Sigmoid colon (tissue), 7 donors: ENCODE measurements around the gene ACTN4. TPM values are rescaled to one million over a fixed set of nuclear protein-coding genes. Genes with fewer than 3 reads are reported as not detected.

Experiments
- DNase-seq: peaks from one replicate; pipeline ENCODE4 v3.0.0-alpha.2; 2019
- H3K27ac ChIP-seq, 4 donors: fragments of 200-600 bp; sonication (generic); one replicate each; pipeline ENCODE4 v1.5.1; 2016 to 2019; ENCODE audit warnings: mild to moderate bottlenecking in 1 of 4
- H3K27me3 ChIP-seq, 3 donors: fragments of 200-600 bp; sonication (generic); one replicate each; pipeline ENCODE4 v1.5.1; 2019; ENCODE audit warnings: mild to moderate bottlenecking in 1 of 3
- H3K36me3 ChIP-seq, 4 donors: fragments of 200-600 bp; sonication (generic); one replicate each; pipeline ENCODE4 v1.5.1; 2016 to 2019
- H3K4me1 ChIP-seq, 4 donors: fragments of 200-600 bp; sonication (generic); one replicate each; pipeline ENCODE4 v1.5.1; 2017 to 2019
- H3K4me3 ChIP-seq, 4 donors: fragments of 200-600 bp; sonication (generic); one replicate each; pipeline ENCODE4 v1.5.1; 2017 to 2019; ENCODE audit warnings: mild to moderate bottlenecking in 2 of 4, moderate library complexity in 1 of 4
- H3K9me3 ChIP-seq, 4 donors: fragments of 200-600 bp in 3 of 4; sonication (generic) in 3 of 4; one replicate each; pipeline versions ENCODE4 v1.5.1 to v1.6.1; 2013 to 2019
- EP300 ChIP-seq, 4 donors: sonication (generic); formaldehyde crosslinking; IDR thresholded peaks; one replicate each; pipeline ENCODE4 v1.6.1; 2017; ENCODE audit warnings: antibody characterized with exemption in 4 of 4
- POLR2A ChIP-seq, 2 donors: fragments of 450-650 bp; IDR thresholded peaks; one replicate each; pipeline ENCODE4 v1.6.1; 2016; ENCODE audit warnings: antibody characterized with exemption in 2 of 2, mild to moderate bottlenecking in 2 of 2, moderate library complexity in 2 of 2
- POLR2AphosphoS5 ChIP-seq, 4 donors: sonication (generic); formaldehyde crosslinking; IDR thresholded peaks; one replicate each; pipeline ENCODE4 v1.6.1; 2017; ENCODE audit warnings: antibody characterized with exemption in 4 of 4
- WGBS, 2 donors: extraction: QIAGEN DNeasy Blood & Tissue Kit; methylation state at CpG; one replicate each; pipeline ENCODE4 v1.1.7; 2013; 5-methylcytosine and 5-hydroxymethylcytosine counted together
- intact Hi-C: fragments of 100-400 bp; cut with DNase I; formaldehyde crosslinking; loops from one replicate; pipeline ENCODE4 v1.15.1; 2023
- polyA plus RNA-seq, 3 donors: library from polyadenylated mRNA; stranded (reverse); fragments of 200-250 nt; gene quantifications; one replicate each; pipeline ENCODE4 v1.2.3, GENCODE V29; 2013
- total RNA-seq, 4 donors: library from RNA; depleted of rRNA; stranded (reverse); fragments of >200 nt; gene quantifications; one replicate each; pipeline ENCODE4 v1.1.0, GENCODE V29; 2016
- TF ChIP-seq, protein P1 (sequence below), 4 experiments: fragments of 450-650 bp in 3 of 4; fragments of 200-600 bp in 1 of 4; IDR thresholded peaks; one replicate each; pipeline ENCODE4 v1.5.1; 2016 to 2019; ENCODE audit warnings: antibody characterized with exemption in 4 of 4, mild to moderate bottlenecking in 3 of 4, moderate library complexity in 2 of 4
- donor health status: healthy with polysubstance abuse.
- donor health status: Bipolar disorder and iron deficiency.
- donor health status: healthy.

ACTN4 gene
- total and polyA plus RNA-seq, 7 donors = 122 to 456 (median 176) TPM

DNA sequence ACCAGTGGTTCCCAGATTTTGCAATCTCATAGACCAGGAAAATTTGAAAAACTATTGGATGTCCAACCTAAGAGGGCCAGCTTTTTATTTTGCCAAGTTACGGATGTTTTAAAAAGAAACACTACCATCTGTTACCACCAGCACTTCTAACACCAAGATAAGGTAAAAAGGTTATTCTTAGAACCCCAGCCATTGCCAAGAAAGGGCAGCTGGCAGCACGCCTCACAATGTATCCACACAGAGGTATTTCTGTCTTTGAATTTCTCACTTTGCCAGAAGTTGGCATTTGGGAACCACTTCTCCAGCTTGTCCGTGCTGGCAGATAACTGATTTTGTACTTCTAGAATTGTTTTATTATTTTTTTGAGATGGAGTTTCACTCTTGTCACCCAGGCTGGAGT, 68.1 kb downstream of the ACTN4 start:
- WGBS, 2 donors = 92 to 95% methylated on average over 3 of the region's 3 CpGs
- peaks cover 0 to 79% (median 73%) of the 10 kb centered on the region in 4 donors for H3K4me1 ChIP-seq
- H3K36me3 ChIP-seq = peaks cover 15 to 75% (median 37%) of the 10 kb centered on the region in 4 donors
- no peak for TF ChIP-seq POLR2A (IDR thresholded peaks at IDR 0.05)
- no peak for TF ChIP-seq POLR2AphosphoS5 (IDR thresholded peaks at IDR 0.05)
- no peak for TF ChIP-seq EP300 (IDR thresholded peaks at IDR 0.05)
- TF ChIP-seq, protein P1, sequence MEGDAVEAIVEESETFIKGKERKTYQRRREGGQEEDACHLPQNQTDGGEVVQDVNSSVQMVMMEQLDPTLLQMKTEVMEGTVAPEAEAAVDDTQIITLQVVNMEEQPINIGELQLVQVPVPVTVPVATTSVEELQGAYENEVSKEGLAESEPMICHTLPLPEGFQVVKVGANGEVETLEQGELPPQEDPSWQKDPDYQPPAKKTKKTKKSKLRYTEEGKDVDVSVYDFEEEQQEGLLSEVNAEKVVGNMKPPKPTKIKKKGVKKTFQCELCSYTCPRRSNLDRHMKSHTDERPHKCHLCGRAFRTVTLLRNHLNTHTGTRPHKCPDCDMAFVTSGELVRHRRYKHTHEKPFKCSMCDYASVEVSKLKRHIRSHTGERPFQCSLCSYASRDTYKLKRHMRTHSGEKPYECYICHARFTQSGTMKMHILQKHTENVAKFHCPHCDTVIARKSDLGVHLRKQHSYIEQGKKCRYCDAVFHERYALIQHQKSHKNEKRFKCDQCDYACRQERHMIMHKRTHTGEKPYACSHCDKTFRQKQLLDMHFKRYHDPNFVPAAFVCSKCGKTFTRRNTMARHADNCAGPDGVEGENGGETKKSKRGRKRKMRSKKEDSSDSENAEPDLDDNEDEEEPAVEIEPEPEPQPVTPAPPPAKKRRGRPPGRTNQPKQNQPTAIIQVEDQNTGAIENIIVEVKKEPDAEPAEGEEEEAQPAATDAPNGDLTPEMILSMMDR (IDR thresholded peaks at IDR 0.05) = no peak
- peak overlapping the region; percentile 78 to 97 (median 86) for H3K27ac ChIP-seq
- no peak for DNase-seq
- H3K9me3 ChIP-seq = no peaks in the 10 kb centered on the region
- no peaks in the 10 kb centered on the region for H3K27me3 ChIP-seq
- intact Hi-C loops = no loop called here
- no peak overlapping the region for H3K4me3 ChIP-seq

DNA sequence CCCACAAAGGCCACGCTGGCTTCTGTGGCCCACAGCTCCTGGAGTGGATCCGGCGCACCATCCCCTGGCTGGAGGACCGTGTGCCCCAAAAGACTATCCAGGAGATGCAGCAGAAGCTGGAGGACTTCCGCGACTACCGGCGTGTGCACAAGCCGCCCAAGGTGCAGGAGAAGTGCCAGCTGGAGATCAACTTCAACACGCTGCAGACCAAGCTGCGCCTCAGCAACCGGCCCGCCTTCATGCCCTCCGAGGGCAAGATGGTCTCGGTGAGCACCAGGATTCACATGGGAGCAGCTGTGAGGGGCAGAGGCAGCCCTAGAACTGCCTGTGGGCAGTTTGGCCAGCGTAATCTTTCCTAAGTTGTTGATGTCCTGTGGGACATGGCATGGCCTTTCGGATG, 69.6 kb downstream of the ACTN4 start:
- no peaks in the 10 kb centered on the region for H3K9me3 ChIP-seq
- WGBS, 2 donors = 96 to 97% methylated on average over 17 of the region's 17 CpGs
- intact Hi-C loops = no loop called here
- H3K4me3 ChIP-seq = no peak overlapping the region
- H3K36me3 ChIP-seq = peaks cover 27 to 79% (median 46%) of the 10 kb centered on the region in 4 donors
- H3K27me3 ChIP-seq = no peaks in the 10 kb centered on the region
- peak overlapping the region in 1 of 4 donors; percentile 97 for H3K27ac ChIP-seq
- DNase-seq = no peak
- peaks cover 0 to 78% (median 64%) of the 10 kb centered on the region in 4 donors for H3K4me1 ChIP-seq
- TF ChIP-seq, protein P1 (IDR thresholded peaks at IDR 0.05) = no peak
- no peak for TF ChIP-seq POLR2A (IDR thresholded peaks at IDR 0.05)
- TF ChIP-seq EP300 (IDR thresholded peaks at IDR 0.05) = no peak
- no peak for TF ChIP-seq POLR2AphosphoS5 (IDR thresholded peaks at IDR 0.05)

DNA sequence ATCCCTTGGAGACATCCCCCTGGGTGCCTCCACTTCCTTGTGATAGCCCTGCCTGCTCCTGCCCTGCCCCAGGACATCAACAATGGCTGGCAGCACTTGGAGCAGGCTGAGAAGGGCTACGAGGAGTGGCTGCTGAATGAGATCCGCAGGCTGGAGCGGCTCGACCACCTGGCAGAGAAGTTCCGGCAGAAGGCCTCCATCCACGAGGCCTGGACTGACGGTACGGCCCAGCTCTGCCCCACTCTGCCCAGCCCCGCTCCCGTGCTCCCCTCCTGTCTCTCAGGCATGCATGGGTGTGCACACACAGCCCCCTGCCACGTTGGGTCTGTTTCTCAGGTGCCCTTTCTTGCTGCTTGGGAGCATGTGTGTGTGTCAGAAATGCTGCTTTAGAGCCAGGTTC, 70.4 kb downstream of the ACTN4 start:
- H3K4me1 ChIP-seq = peaks cover 0 to 70% (median 58%) of the 10 kb centered on the region in 4 donors
- H3K36me3 ChIP-seq = peaks cover 35 to 87% (median 53%) of the 10 kb centered on the region in 4 donors
- intact Hi-C loops = no loop called here
- DNase-seq = no peak
- H3K27me3 ChIP-seq = no peaks in the 10 kb centered on the region
- no peak for TF ChIP-seq POLR2AphosphoS5 (IDR thresholded peaks at IDR 0.05)
- TF ChIP-seq EP300 (IDR thresholded peaks at IDR 0.05) = no peak
- no peak for TF ChIP-seq POLR2A (IDR thresholded peaks at IDR 0.05)
- TF ChIP-seq, protein P1 (IDR thresholded peaks at IDR 0.05) = no peak
- H3K27ac ChIP-seq = peak overlapping the region in 3 of 4 donors; percentile 67 to 97 (median 77)
- no peaks in the 10 kb centered on the region for H3K9me3 ChIP-seq
- no peak overlapping the region for H3K4me3 ChIP-seq
- WGBS, 2 donors = 91 to 94% methylated on average over 11 of the region's 11 CpGs

GRCh38 chr19:38718747-38719543, 71.5 kb downstream of the ACTN4 start:
- no peak for TF ChIP-seq POLR2A (IDR thresholded peaks at IDR 0.05)
- TF ChIP-seq, protein P1 (IDR thresholded peaks at IDR 0.05) = peak in 3 of 4 experiments; percentile 4 to 41 (median 38)
- no peak for TF ChIP-seq EP300 (IDR thresholded peaks at IDR 0.05)
- peak; percentile 4 to 54 (median 51) for TF ChIP-seq POLR2AphosphoS5 (IDR thresholded peaks at IDR 0.05)
- H3K27me3 ChIP-seq = no peaks in the 10 kb centered on the region
- H3K27ac ChIP-seq = peak overlapping the region; percentile 67 to 97 (median 76)
- no peaks in the 10 kb centered on the region for H3K9me3 ChIP-seq
- intact Hi-C loops = no loop called here
- DNase-seq = peak; percentile 85
- peaks cover 0 to 59% (median 47%) of the 10 kb centered on the region in 4 donors for H3K4me1 ChIP-seq
- WGBS, 2 donors = 76 to 77% methylated on average over 24 of the region's 24 CpGs
- no peak overlapping the region for H3K4me3 ChIP-seq
- H3K36me3 ChIP-seq = peaks cover 46 to 97% (median 64%) of the 10 kb centered on the region in 4 donors
